KG1 (cell line): ENCODE measurements around the gene SERGEF.
"Not testable (repeated sequence)": the region's sequence is repeated elsewhere in the genome, so short reads cannot be mapped to it uniquely, and the experiment has no call there.

Source experiments
- DNase-seq: peaks from one replicate; lab custom pipeline; 2025; lab: John Stamatoyannopoulos, UW

Gene SERGEF

DNA sequence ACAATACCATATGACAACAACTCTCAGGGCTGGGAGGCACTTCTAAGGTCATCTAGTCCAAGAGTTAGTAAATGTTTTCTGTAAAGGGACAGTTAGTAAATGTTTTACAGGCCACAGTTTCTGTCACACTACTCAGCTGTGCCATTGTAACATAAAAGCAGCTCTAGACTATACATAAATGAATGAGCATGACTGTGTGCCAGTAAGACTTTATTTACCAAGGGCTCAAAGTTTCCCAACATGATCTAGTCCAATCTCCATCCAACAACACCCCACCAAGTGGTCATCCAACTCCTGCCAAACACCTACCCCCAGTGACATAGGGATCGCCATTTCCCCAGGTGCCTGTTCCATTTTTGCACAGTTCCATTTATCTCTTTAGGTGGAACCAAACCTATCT is 12.1 kb downstream of the SERGEF start:
- no peak for DNase-seq

DNA sequence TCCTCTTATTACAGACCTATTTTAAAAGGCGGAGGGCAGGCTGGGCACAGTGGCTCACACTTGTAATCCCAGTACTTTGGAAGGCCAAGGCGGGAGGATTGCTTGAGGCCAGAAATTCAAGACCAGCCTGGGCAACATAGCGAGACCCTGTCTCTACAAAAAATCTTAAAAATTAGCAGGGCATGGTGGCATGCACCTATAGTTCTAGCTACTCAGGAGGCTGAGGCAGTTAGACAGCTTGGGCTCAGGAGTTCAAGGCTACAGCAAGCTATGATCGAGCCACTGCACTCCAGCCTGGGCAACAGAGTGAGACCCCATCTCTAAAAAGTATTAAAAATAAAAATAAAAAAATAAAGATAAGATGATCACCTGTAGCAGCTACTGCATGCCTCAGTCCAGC is 12.7 kb downstream of the SERGEF start:
- DNase-seq: not testable (repeated sequence)

DNA sequence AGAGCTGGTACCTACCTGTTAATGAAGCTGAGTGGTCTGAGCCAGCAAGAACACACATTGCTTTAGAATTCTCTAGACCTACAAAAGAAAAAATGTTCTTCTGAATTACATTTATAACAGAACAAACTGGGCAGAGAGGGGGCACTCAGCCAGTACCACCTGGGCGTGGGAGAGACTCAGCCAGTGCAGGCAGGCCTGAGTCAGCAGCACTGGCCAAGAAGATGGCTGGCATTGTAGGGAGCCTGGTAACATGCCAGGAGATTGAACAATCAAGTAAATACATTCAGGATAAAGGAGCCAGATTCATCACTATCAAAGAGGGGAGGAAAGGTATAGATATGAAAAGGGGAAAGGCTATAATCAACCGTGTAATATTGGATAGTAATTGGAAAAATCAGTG is 19.9 kb downstream of the SERGEF start:
- no peak for DNase-seq

DNA sequence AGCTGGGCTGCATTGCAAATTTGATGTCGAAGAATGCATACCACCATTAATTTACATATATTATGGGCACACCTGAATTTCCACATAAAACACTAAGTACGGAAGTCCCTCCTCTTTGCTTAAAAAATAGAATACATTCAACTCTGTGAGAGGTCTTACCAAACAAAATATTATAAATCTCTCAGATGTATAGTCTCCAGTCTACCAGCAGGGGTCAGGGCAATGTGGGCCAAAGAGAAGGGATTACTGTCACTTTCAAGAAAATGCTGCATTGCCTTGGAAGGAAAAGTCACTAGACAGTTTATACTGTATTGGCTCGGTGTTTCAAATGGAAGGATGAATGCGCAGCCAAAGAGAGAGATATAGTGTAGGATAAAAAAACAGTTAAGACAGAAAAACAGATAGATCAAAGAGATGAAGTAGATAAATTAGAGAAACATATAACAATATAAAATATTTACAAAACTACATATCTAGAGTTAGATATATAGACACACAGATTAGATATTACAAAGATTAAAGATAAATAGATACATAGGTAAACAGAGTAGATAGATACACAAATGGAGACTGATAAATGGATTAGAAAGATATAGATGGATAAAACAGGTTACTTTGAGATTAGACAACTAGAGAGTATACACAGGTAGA is 20.9 kb downstream of the SERGEF start:
- peak; percentile 19 for DNase-seq

DNA sequence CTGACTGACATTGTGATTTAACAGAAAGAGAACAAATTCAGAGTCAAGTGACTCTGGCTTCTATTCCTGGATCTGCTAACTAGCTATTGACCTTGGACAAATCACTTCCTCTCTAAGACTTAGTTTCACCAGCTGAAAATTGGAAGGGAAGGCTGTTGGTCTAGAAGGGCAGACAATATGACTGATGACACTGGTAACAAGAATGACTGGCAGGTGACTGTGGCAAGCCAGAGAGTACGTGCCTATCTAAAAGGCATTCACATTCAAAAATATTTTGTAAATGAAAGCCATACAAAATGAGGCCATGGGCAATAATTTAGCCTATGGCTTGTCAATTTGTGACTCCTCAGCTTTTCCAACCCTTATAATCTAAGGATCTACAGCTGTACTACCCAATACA is 23.5 kb downstream of the SERGEF start:
- no peak for DNase-seq

DNA sequence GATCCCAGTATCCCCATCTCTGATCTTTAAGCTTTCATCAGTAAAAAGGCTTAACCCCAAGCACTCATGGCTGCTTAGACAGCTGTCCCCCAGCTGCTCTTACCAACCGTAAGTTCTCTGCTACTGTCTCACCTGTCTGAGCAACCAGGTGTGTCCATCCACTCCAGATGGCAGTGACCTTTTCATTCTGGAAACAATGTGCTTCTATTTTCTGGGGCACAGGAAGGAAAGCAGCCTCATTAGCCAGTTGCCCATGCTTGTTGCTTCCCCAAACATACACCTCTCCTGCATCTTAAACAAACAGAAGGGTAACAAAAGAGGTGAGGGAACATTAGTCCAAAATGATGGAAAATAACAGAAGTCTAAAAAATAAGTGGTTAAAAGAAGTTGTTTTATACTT is 24.4 kb downstream of the SERGEF start:
- no peak for DNase-seq

DNA sequence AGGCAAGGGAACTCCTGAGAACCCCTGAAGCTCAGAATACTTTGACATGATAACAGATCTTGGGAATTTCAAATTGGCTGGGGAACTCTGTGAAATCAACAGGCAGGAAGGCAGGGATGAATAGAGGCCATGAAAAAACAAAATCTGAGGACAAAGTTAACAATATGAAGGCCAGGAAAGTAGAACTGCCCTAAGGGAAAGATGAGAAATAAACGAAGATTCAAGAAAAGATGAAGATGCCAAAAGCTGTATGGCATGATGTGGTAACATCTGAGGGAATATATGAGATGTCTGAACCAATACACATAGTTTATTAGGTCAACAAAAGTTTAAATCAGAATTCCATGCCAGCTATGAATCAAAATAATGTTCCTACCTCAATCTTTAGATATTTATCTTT is 25.0 kb downstream of the SERGEF start:
- DNase-seq: no peak

DNA sequence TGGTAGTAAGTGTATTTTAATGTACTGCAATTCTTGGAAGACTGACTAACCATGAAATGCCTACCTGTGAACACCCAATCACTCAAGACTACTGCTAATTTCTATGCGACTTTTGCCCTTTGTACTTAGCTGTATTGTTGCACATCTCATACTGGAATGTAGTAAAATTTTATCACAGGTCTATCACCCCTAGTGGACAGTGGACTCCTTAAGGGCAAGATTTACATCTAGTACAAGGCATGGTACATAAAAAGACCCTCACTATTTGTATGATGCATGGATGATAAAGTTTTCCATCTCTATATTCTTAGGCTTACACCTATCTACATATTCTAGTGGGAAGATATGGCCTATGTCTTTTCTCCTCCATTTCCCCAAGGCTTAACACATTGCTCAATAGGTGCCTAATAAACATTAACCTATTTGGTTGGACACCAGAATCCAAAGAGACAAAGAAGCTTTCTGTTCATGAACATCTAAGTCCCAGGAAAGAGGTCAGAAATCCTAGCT is 26.1 kb downstream of the SERGEF start:
- DNase-seq: no peak

DNA sequence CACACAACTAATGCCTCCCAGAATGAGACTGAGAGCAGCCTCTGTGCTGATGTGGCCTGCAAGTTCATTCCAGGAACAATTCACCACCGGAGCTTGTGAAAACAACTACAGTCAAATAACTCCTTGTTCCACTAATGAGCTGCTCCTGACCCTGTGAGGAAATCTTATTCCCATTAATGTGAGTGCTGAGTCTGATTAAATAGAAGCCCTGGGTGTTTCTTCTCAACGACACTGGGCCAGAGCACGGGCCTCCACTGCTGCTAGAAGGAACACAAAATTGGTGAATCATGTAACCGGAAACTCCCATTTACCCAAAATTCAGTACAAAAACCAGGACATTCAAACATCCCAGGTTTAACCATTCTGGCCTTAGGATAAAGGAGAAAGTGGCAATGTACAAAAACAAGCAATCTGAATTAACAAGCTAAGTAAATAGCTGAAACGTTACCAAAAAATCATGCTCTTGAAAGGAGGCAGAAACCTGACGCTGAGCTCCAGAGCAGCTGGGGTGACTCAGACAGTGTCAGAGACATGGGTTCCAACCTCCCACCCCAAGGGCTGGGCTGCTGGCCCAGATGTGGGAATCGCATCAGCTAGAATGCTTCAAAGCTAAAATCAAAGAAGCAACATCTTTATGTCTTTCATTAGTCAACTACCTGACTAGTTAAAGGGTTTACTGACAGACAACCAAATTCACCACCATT is 26.7 kb downstream of the SERGEF start:
- DNase-seq: no peak

DNA sequence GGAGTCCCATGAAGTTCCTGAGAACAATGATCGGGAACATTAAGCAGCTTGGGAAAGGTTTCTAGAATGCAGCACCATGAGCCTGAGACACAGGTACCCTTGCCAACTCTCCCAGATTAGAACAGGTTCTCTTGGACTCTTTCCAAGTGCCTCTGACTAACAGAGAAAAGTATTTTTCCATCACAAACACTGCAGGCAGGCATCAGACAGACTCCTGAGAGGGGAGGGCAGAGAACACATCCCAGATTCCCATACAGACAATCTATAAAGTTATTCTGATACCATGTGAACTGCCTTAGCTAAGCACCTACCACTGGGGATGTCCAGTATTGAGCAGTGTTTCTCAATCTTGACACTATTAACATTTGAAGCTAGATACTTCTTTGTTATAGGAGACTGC is 27.3 kb downstream of the SERGEF start:
- DNase-seq: no peak

DNA sequence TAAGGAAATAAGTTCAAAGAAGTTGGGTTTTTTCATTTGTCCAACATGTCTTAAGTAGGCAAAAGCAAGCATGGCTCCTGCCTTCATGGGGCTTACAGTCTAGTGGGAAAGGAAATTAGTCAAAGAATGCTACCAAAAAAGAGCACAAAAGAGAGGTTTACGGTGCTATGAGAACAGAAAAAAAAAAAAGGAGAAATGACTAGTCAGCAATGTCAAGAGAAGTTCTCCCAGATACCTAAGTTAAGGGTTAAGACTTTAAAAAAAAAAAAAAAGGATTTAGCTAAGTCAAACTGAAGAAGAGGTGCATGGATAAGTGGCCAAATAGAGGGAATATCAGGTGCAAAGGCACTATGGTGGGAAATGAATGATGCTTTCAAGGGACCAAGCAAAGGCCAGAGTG is 29.3 kb downstream of the SERGEF start:
- no peak for DNase-seq

DNA sequence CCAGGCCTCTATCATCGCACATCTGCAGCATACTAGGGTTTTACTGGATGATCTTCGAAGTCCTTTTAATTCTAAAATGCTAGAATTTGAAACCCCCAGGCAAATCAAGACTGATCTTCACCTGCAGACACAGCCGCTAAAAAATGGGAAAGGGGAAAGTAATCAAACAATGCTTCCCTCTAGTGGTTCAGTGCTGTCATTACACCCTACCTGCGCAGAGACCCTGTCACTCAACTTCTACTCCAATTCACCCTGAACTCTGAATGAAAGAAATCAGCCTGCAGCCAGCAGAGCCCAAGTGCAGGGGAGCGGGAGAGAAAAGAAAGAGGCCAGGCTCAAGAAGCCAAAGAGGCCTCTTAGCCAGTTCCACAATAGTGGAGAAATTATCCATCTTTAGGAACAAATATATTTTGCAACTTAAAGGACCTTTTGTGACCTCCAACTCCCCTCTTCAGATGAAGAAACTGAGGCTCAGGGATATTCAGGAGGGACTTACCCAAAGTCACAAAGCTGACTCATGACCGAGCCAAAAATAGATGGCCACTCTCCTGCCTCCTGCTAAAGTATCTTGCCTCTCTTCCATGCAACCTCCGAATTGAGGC is 33.0 kb downstream of the SERGEF start:
- peak; percentile 1 for DNase-seq

DNA sequence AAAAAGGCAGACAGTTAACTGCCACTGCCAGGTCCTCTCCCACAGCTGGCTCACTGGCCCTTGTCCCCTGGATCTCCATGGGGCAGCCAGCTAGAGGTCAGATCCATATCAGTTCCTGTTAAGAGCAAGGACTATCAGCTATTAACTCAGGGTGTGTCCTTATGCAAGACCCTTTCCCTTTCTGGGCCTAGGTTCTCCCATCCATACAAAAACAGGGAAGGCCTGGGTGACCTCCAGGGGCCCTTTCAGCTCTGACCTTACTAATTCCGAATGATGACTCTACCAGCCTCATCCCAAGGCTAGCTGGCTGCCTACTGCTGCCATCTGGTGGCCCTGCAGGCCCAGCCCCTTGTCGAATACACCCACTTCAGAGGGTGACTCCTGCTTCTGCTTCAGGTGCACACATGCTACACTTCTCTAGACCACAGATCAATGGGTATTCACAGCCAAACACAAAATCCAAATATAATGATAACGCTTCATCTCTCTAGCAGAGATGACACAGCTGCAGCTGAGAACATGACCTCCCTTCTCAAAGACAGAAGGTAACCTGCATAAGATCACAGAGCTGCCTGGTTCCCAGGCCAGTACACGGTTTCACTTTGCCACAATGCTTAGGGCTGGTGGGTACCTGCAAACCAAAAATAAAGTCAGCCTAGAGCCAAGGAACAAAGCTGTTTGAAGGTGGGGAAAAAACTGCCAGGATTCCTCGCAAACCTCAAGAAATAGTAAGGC is 34.1 kb downstream of the SERGEF start:
- DNase-seq: peak; percentile 10

DNA sequence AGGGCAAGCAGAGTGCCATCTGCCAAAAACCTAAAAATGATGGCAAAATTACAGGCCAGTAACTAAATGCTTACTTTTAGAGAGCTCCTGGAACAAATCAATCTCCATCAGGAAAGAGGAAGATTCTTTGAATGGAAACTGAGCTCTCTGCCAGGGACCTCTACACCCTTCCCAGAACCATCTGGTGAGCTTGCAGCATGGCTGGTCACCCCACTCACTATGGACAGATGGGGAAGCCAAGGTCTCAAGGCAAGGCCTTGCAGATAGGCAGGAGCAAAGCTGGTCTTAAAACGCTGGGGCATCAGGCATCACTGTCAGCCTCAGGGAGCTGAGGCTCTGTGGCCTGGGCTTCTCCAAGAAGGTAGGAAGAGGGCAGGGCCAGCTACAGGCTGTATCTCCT is 36.2 kb downstream of the SERGEF start:
- DNase-seq: no peak

DNA sequence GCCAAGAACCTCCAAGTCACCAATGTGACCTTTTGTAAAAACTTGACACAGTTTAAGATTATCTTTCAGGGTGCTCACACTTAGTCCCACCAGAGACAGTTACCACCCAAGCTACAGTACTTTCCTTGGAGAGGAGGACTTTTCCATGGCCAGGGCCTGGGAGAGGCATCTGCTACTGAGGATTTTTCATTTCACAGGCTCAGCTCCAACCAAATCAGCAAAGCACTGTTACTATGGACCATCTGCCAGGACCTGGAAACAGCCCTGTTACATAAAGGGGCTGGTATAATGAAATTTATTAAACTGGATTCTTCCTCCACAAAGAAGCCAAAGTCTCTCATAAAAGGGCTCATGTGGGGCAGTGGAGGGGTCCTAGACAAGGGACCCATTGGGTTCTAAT is 38.6 kb downstream of the SERGEF start:
- DNase-seq: no peak

DNA sequence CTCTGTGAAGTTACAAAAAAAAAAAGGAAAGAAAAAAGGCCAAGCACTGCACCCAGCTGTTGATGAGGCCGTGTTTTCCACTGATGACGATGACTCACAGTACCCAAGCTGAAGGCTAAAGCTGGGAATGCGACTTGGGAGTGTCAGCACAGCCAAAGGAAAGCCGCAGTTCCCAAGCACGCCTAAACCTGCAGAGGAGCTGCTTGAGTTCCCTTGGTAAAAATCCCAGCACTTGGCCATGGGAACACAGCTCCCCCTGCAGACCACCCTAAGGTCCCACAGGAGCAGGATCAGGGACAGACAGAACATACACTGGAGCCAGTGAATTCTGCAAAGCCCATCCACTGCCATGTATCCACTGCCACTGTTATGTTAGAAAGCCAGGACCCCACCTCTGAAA is 39.9 kb downstream of the SERGEF start:
- no peak for DNase-seq

DNA sequence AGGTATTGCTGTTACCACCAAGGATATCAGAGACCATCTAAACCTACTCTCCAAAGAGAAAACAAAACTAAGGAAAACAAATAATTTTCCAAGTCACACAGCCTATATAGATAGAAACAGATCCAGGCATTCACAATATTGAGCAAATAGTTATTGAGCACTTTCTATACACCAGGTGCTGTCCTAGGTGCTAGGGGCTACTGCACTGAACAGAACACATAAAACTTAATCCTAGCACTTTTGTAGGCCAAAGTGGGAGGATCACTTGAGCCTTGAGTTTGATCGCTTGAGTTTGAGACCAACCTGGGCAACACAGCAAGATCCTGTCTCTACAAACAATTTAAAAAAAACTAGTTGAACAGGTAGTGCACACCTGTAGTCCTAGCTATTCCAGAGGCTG is 44.6 kb downstream of the SERGEF start:
- DNase-seq: no peak

DNA sequence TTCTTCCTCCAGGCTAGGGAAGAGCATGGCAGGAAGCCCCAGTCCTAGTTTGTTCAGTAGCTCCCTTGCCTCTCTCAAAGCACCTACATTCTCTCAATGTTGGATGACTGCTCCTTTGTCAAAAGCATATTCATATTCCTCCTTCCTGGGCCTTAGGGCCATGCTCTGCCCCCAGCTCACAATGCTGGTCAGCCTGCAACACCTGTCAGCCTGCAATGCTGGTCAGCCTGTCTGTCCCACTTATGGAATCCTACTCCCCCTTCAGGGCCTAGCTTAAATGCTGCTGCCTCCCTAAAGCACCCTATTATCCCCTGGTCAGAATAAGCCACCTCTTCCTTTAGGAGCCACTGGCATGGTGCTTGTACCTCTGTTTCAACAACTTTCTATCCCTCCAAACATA is 45.2 kb downstream of the SERGEF start:
- DNase-seq: no peak

DNA sequence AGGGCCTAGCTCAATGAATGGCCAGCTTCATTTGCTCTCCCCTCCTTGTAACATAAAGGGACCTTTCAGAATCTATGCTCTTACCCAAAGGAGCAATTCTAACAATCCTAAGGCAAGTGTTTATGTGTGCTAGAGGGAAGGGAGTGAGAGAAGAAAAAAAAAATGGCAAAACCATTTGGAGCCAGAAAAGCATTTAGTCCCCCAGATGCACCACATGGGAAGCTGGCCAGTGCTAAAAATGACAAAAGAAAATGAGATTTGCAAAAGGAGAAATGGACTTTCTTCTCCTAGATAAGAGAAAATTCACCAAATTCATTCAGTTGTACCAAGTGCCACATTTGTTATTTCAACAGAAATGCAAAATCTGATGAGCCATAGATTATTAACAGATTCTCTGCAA is 52.8 kb downstream of the SERGEF start:
- DNase-seq: no peak

DNA sequence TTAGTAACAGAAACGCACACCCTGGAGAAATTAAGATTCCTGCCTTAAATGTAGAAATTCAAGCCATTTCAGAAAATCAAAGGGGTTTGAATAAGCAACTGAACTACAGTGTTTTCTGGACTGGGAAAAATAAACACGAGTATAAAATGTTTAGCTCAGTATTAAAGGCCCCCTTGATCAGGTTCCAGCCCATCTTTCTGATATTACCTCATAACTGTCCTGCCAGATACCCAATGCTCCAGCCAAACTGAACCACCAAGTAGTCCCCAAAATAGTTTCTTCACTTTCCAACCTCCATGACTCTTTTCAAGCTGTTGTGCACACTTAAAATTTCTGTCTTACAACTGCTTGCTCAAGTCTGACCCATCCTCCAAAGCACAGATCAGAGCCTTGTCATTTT is 54.4 kb downstream of the SERGEF start:
- DNase-seq: no peak

DNA sequence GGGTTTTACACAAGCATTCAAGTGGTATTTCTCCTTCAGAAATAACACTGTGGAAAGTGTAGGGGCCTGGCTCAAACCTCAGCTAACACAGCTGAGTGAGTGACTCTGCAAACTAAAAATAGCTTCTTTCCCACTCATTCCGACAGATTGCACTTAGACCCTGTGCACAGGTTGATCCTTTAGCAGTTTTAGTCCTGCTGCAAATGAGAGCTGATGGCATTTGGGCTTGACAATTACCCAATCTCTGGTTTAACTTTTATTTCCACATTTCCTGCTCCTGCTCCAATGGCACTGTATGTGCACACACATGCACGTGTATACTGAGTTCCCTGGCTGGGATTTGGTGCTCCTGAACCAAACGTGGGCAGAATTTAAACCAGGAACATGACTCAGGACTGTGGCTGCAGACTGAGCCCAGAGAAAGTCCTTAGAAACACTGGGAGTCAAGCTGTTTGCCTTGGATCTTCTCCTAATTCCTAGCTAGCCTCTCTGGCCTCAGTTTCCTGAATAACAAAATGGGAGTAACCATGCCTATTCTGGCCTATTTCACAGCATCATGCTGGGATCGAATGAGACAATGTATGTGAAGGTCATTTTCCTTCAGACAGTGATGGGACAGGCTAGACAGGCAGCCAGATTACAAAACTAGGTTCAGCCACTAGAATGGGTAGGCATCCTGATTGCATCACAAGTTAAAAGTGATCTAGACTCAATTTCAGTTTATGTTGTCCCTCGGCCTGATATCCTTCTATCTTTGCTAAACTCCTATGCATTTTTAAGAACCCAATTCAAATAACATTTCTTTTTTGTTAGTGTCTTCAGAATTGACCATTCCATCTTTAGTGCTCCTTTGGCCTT is 58.2 kb downstream of the SERGEF start:
- no peak for DNase-seq

DNA sequence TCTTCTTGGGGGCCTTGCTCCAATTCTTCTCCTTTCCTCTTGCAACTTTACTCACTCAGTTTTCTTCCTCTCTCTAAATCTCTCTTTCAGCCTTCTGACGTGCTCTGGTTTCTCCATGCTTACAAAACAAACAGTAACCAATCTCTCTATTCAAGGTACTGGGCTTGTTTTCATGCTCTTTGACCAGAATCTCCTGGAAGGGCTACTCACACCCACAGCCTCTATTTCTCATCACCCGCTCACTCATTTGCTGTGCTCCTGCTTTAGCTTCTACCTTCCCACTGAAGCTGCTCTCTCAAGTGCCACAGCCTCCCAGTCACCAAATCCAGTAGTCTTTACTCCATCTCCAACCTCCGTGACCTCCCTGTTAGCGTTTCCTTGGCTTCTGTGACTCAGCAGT is 60.4 kb downstream of the SERGEF start:
- DNase-seq: no peak
